Measurements from ENCODE around the gene DIAPH1.

The DIAPH1 gene

GRCh38 chr5:141617682-141618029 lies 1.1 kb downstream of the DIAPH1 start:
- Histone ChIP-seq H3F3A (ENCODE audit: control insufficient read depth, insufficient read depth) (peaks cover 16% of the 10 kb centered on the region), H3K4me1 (ENCODE audit: control insufficient read depth, low read length) (peaks cover 52% of the 10 kb centered on the region), H3K27ac (ENCODE audit: low read depth, low read length) (no peak overlapping the region), H3K36me3 (ENCODE audit: control insufficient read depth, low read length) (peaks cover 49% of the 10 kb centered on the region), H4K20me1 (ENCODE audit: control insufficient read depth, insufficient read depth, low read depth, low read length) (peaks cover 7% of the 10 kb centered on the region; the same call in 1 of the 2 replicates), H3K9me3 (ENCODE audit: control insufficient read depth, insufficient read depth, low read length) (no peaks in the 10 kb centered on the region), H3K27me3 (ENCODE audit: control insufficient read depth, low read length) (no peaks in the 10 kb centered on the region), H3K9me2 (replicated peaks; ENCODE audit: control insufficient read depth, low read length) (no peaks in the 10 kb centered on the region), H3K4me3 (ENCODE audit: low read length) (peak overlapping the region; percentile 71), H3K79me2 (ENCODE audit: control insufficient read depth, low read length) (peaks cover 59% of the 10 kb centered on the region), H3K4me2 (ENCODE audit: low read length) (peak overlapping the region; percentile 71)
- TF ChIP-seq CTCF (IDR thresholded peaks at IDR 0.05; ENCODE audit: low read depth, low read length, poor library complexity, severe bottlenecking) (no peak), EZH2phosphoT487 (IDR thresholded peaks at IDR 0.05; ENCODE audit: borderline replicate concordance, low read length) (no peak)

GRCh38 chr5:141617128-141617527 lies 1.7 kb downstream of the DIAPH1 start:
- Histone ChIP-seq H3K27me3 (ENCODE audit: control insufficient read depth, low read length) (no peaks in the 10 kb centered on the region), H3K27ac (ENCODE audit: low read depth, low read length) (no peak overlapping the region), H3K79me2 (ENCODE audit: control insufficient read depth, low read length) (peaks cover 64% of the 10 kb centered on the region), H4K20me1 (ENCODE audit: control insufficient read depth, insufficient read depth, low read depth, low read length) (peaks cover 7% of the 10 kb centered on the region; the same call in 1 of the 2 replicates), H3K9me3 (ENCODE audit: control insufficient read depth, insufficient read depth, low read length) (no peaks in the 10 kb centered on the region), H3F3A (ENCODE audit: control insufficient read depth, insufficient read depth) (peaks cover 16% of the 10 kb centered on the region), H3K9me2 (replicated peaks; ENCODE audit: control insufficient read depth, low read length) (no peaks in the 10 kb centered on the region), H3K4me3 (ENCODE audit: low read length) (peak overlapping the region; percentile 71), H3K4me1 (ENCODE audit: control insufficient read depth, low read length) (peaks cover 52% of the 10 kb centered on the region), H3K4me2 (ENCODE audit: low read length) (peak overlapping the region; percentile 71), H3K36me3 (ENCODE audit: control insufficient read depth, low read length) (peaks cover 47% of the 10 kb centered on the region)
- TF ChIP-seq CTCF (IDR thresholded peaks at IDR 0.05; ENCODE audit: low read depth, low read length, poor library complexity, severe bottlenecking) = no peak
- no peak for TF ChIP-seq EZH2phosphoT487 (IDR thresholded peaks at IDR 0.05; ENCODE audit: borderline replicate concordance, low read length)

DNA sequence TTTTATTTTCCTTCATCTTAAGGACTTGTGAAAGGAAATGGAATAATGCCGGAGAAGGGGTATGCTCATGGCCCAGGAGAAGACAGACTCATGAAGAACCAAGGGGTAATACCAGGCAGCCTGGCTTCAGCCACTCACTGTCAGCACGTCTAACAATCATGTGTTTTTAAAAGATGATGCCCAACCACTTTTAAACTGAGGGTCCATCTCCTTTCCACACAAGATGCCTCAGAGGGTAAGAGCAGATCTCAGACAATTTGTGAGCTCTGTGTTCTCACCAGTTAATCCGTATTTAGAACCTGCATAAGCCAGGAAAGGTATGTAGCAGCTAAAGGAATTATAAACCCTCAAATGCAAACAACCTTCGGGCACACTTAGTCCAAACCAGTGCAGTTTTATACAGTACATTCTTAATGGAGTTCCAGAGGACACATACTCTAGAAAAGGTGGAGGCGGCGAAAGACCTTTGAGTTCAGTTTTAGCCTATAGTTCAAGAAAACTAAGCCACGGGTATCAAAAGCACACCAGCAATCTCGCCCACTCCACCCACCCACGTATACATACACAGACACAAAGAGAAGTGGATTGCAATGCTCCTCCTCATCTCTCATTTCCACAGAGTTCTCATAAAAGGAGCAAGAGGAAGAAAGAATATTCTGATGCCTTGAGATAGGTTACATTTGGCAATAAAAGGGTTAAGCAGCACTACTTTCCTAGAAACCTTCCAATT lies 2.6 kb downstream of the DIAPH1 start:
- peaks cover 74% of the 10 kb centered on the region for H3K79me2 ChIP-seq (ENCODE audit: control insufficient read depth, low read length)

More for the DNA sequence above, 2.6 kb downstream of the DIAPH1 start:
- Histone ChIP-seq H3F3A (ENCODE audit: control insufficient read depth, insufficient read depth) (peaks cover 16% of the 10 kb centered on the region), H3K4me3 (ENCODE audit: low read length) (peak overlapping the region; percentile 71), H3K4me2 (ENCODE audit: low read length) (peak overlapping the region; percentile 71), H3K27me3 (ENCODE audit: control insufficient read depth, low read length) (no peaks in the 10 kb centered on the region), H3K36me3 (ENCODE audit: control insufficient read depth, low read length) (peaks cover 41% of the 10 kb centered on the region), H4K20me1 (ENCODE audit: control insufficient read depth, insufficient read depth, low read depth, low read length) (peaks cover 7% of the 10 kb centered on the region; the same call in 1 of the 2 replicates), H3K9me3 (ENCODE audit: control insufficient read depth, insufficient read depth, low read length) (no peaks in the 10 kb centered on the region), H3K9me2 (replicated peaks; ENCODE audit: control insufficient read depth, low read length) (no peaks in the 10 kb centered on the region), H3K27ac (ENCODE audit: low read depth, low read length) (no peak overlapping the region), H3K4me1 (ENCODE audit: control insufficient read depth, low read length) (peaks cover 52% of the 10 kb centered on the region)
- no peak for TF ChIP-seq EZH2phosphoT487 (IDR thresholded peaks at IDR 0.05; ENCODE audit: borderline replicate concordance, low read length)
- TF ChIP-seq CTCF (IDR thresholded peaks at IDR 0.05; ENCODE audit: low read depth, low read length, poor library complexity, severe bottlenecking) = no peak

Measured in DOHH2 (cell line).